IMR-90 (cell line): ENCODE data around the gene OSCP1.

Experiments
- BHLHE40 ChIP-seq: fragments of 150-350 bp; IDR thresholded peaks from 2 replicates; pipeline ENCODE4 v1.6.1; 2016; ENCODE audit warnings: mild to moderate bottlenecking, low read depth, low read length
- CEBPB ChIP-seq: IDR thresholded peaks from 2 replicates; pipeline ENCODE4 v1.6.1; 2012; ENCODE audit warnings: low read depth, low read length, improper control_type of control experiment
- CHD1 ChIP-seq: IDR thresholded peaks from 2 replicates; pipeline ENCODE4 v1.6.1; 2012; ENCODE audit warnings: low read depth, low read length, improper control_type of control experiment
- MAFK ChIP-seq: IDR thresholded peaks from 2 replicates; pipeline ENCODE4 v1.6.1; 2012; ENCODE audit warnings: low read depth, low read length, improper control_type of control experiment
- MXI1 ChIP-seq: IDR thresholded peaks from 2 replicates; pipeline ENCODE4 v1.6.1; 2012; ENCODE audit warnings: low read depth, mild to moderate bottlenecking, low read length, moderate library complexity, borderline replicate concordance
- POLR2A ChIP-seq: IDR thresholded peaks from 2 replicates; pipeline ENCODE4 v1.6.1; 2012; ENCODE audit warnings: mild to moderate bottlenecking, low read depth, low read length
- RFX5 ChIP-seq: IDR thresholded peaks from 2 replicates; pipeline ENCODE4 v1.8.0; 2012; ENCODE audit warnings: low read depth, mild to moderate bottlenecking, low read length, moderate library complexity
- TF ChIP-seq, protein P1 (sequence below): conservative IDR thresholded peaks from 2 replicates; pipeline ENCODE4 v1.5.1; 2012; ENCODE audit warnings: mild to moderate bottlenecking, low read depth, low read length, improper control_type of control experiment
- TF ChIP-seq, protein P2 (sequence below): fragments of 150-350 bp; IDR thresholded peaks from 2 replicates; pipeline ENCODE4 v1.6.1; 2017; ENCODE audit warnings: mild to moderate bottlenecking, antibody characterized with exemption, low read length, low read depth

DNA sequence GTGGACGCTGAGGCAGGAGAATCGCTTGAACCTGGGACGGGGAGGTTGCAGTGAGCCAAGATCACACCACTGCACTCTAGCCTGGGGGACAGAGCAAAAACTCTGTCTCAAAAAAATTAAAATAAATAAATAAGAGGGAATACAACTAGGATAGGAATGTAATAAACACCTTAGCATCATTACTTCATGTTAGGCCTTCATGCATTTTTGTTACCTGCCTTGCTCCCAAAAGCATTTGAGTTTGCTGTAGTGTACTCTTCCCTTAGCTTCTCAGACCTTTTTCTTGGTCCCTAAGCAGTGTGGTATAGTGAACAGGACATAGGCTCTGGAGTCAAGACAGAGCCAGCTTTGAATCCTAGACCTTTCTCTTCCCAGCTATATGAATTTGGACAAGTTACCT is 2.8 kb upstream of the OSCP1 start:
- no peak for TF ChIP-seq POLR2A
- TF ChIP-seq, protein P1, sequence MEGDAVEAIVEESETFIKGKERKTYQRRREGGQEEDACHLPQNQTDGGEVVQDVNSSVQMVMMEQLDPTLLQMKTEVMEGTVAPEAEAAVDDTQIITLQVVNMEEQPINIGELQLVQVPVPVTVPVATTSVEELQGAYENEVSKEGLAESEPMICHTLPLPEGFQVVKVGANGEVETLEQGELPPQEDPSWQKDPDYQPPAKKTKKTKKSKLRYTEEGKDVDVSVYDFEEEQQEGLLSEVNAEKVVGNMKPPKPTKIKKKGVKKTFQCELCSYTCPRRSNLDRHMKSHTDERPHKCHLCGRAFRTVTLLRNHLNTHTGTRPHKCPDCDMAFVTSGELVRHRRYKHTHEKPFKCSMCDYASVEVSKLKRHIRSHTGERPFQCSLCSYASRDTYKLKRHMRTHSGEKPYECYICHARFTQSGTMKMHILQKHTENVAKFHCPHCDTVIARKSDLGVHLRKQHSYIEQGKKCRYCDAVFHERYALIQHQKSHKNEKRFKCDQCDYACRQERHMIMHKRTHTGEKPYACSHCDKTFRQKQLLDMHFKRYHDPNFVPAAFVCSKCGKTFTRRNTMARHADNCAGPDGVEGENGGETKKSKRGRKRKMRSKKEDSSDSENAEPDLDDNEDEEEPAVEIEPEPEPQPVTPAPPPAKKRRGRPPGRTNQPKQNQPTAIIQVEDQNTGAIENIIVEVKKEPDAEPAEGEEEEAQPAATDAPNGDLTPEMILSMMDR, result no peak
- no peak for TF ChIP-seq MXI1
- TF ChIP-seq CHD1, result no peak
- TF ChIP-seq, protein P2, sequence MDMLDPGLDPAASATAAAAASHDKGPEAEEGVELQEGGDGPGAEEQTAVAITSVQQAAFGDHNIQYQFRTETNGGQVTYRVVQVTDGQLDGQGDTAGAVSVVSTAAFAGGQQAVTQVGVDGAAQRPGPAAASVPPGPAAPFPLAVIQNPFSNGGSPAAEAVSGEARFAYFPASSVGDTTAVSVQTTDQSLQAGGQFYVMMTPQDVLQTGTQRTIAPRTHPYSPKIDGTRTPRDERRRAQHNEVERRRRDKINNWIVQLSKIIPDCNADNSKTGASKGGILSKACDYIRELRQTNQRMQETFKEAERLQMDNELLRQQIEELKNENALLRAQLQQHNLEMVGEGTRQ, result no peak
- no peak for TF ChIP-seq RFX5
- TF ChIP-seq MAFK, result no peak
- no peak for TF ChIP-seq BHLHE40
- TF ChIP-seq CEBPB, result no peak
